SH-SY5Y (cell line): Measurements from ENCODE around the gene KLHL22.

Source experiments
- GATA2 ChIP-seq: IDR thresholded peaks from 2 replicates; pipeline ENCODE4 v1.6.1; 2011; ENCODE audit warnings: mild to moderate bottlenecking, low read depth, low read length
- GATA3 ChIP-seq: IDR thresholded peaks from 2 replicates; pipeline ENCODE4 v1.6.1; 2011; ENCODE audit warnings: low read depth, mild to moderate bottlenecking, low read length, moderate library complexity

DNA sequence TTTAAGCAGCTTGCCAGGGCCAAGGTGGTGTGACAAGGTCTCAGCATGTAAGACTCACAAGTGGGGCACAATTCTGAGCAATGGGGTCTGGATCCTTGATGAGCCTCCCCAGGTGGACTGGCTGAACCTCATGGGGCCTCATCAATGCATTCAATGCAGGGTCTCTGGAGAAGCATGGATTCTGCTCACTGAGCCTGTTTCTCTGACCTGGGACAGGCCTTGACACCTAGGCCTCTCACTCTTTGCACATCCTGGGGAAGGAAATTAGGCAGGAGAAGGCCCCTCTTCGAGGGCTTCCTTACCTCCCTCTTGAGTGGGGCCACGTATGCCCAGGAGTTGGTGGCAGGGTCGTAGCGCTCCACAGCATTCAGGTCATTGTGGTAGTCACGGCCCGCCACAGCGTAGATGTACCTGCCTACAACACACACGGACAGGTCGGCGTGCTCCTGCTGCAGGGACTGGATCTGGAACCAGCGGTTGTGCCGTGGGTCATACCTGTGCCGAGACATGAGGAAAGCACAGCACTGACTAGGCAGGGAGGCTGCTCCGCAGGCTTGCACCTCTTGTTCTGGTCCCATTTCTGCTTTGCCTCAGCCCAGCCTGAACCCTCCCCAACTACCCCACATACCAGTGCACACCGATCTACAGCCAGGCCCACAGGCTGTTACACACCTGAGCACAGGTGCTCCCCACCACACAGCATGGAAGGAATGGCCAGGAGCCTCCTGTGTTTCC is 37.9 kb downstream of the KLHL22 start:
- no peak for TF ChIP-seq GATA2
- no peak for TF ChIP-seq GATA3
